Stimulated activated CD8-positive, alpha-beta memory T cell treated with anti-CD3 and anti-CD28 coated beads, Interleukin-7, amount 100 ng/mL, for 4 hours (primary cell): ENCODE results near the gene C8B.

Source experiments
- DNase-seq, 2 donors: peaks; one replicate each; pipeline ENCODE4 v3.0.0-alpha.2; 2020; ENCODE audit warnings: low read depth in 2 of 2

C8B gene

GRCh38 chr1:56972976-56973375 is 7.2 kb upstream of the C8B start:
- DNase-seq: no peak

GRCh38 chr1:56970280-56970679 is 4.5 kb upstream of the C8B start:
- DNase-seq: no peak

- DNase-seq: no peak
These were observed 3.2 kb upstream of the C8B start for GRCh38 chr1:56968878-56969495.

- no peak for DNase-seq
These were observed 2.4 kb upstream of the C8B start for GRCh38 chr1:56967900-56968832.

- no peak for DNase-seq
These were observed 1.5 kb upstream of the C8B start for GRCh38 chr1:56967355-56967754.

GRCh38 chr1:56966698-56966999 is 834 bp upstream of the C8B start:
- DNase-seq: no peak

GRCh38 chr1:56965191-56965590 is 624 bp downstream of the C8B start:
- DNase-seq: no peak

- DNase-seq: no peak
These were observed 1.3 kb downstream of the C8B start for GRCh38 chr1:56964349-56965017.

- DNase-seq: no peak
These were observed 2.1 kb downstream of the C8B start for GRCh38 chr1:56963667-56964066.

GRCh38 chr1:56961426-56961825 is 4.4 kb downstream of the C8B start:
- DNase-seq: no peak

- DNase-seq: no peak
These were observed 7.3 kb downstream of the C8B start for GRCh38 chr1:56958526-56958925.

GRCh38 chr1:56957931-56958330 is 7.9 kb downstream of the C8B start:
- no peak for DNase-seq

- no peak for DNase-seq
These were observed 11.2 kb downstream of the C8B start for GRCh38 chr1:56954664-56955063.

- no peak for DNase-seq
These were observed 12.4 kb downstream of the C8B start for GRCh38 chr1:56953386-56953785.

- no peak for DNase-seq
These were observed 13.3 kb downstream of the C8B start for GRCh38 chr1:56952501-56952900.

- DNase-seq: no peak
These were observed 17.3 kb downstream of the C8B start for GRCh38 chr1:56948403-56949023.

GRCh38 chr1:56940039-56940438 is 25.8 kb downstream of the C8B start:
- DNase-seq: no peak

- DNase-seq: no peak
These were observed 26.6 kb downstream of the C8B start for GRCh38 chr1:56939209-56939608.

GRCh38 chr1:56938646-56939045 is 27.2 kb downstream of the C8B start:
- no peak for DNase-seq

GRCh38 chr1:56934430-56935060 is 31.3 kb downstream of the C8B start:
- DNase-seq: no peak

GRCh38 chr1:56933606-56934005 is 32.2 kb downstream of the C8B start:
- no peak for DNase-seq

- DNase-seq: no peak
These were observed 32.7 kb downstream of the C8B start for GRCh38 chr1:56933161-56933560.
